Liver (tissue), 9 donors: Measurements from ENCODE around the gene FRAS1. TPM values are rescaled to one million over a fixed set of nuclear protein-coding genes. Genes with fewer than 3 reads are reported as not detected.

ENCODE experiments used
- DNase-seq: peaks from one replicate; pipeline ENCODE4 v3.0.0-alpha.2; 2017; ENCODE audit warnings: low spot score
- H3K27ac ChIP-seq, 2 donors: one replicate each; pipeline ENCODE4 v1.7.0; 2013; ENCODE audit warnings: inconsistent platforms in 2 of 2, low read length in 2 of 2, control low read depth in 1 of 2, low read depth in 1 of 2, mild to moderate bottlenecking in 1 of 2
- H3K27me3 ChIP-seq, 4 donors: one replicate each; pipeline versions ENCODE4 v1.6.1 to v1.7.0; 2013; ENCODE audit warnings: low read length in 3 of 4, inconsistent platforms in 1 of 4, mild to moderate bottlenecking in 1 of 4, moderate library complexity in 1 of 4; ENCODE audit not compliant: control insufficient read depth in 4 of 4, insufficient read depth in 4 of 4
- H3K36me3 ChIP-seq, 4 donors: one replicate each; pipeline versions ENCODE4 v1.6.1 to v1.7.0; 2013; ENCODE audit warnings: low read length in 3 of 4, mild to moderate bottlenecking in 3 of 4, low read depth in 1 of 4, moderate library complexity in 1 of 4; ENCODE audit not compliant: control insufficient read depth in 4 of 4, insufficient read depth in 3 of 4
- H3K4me1 ChIP-seq, 4 donors: one replicate each; pipeline versions ENCODE4 v1.6.1 to v1.7.0; 2013; ENCODE audit warnings: low read length in 3 of 4, mild to moderate bottlenecking in 3 of 4, moderate library complexity in 1 of 4; ENCODE audit not compliant: control insufficient read depth in 4 of 4, insufficient read depth in 4 of 4
- H3K4me3 ChIP-seq, 3 donors: one replicate each; pipeline versions ENCODE4 v1.6.1 to v1.7.0; 2013; ENCODE audit warnings: low read length in 3 of 3, control low read depth in 1 of 3, low read depth in 1 of 3, mild to moderate bottlenecking in 1 of 3
- H3K9ac ChIP-seq, 2 donors: one replicate each; pipeline ENCODE4 v1.7.0; 2013; ENCODE audit warnings: low read length in 2 of 2, mild to moderate bottlenecking in 2 of 2, moderate library complexity in 2 of 2, control low read depth in 1 of 2, low read depth in 1 of 2
- H3K9me3 ChIP-seq, 4 donors: one replicate each; pipeline versions ENCODE4 v1.6.1 to v1.7.0; 2013; ENCODE audit warnings: low read length in 3 of 4; ENCODE audit not compliant: control insufficient read depth in 4 of 4
- ATF3 ChIP-seq: IDR thresholded peaks from 2 replicates; pipeline ENCODE4 v1.6.1; 2016; ENCODE audit warnings: antibody characterized with exemption
- CTCF ChIP-seq: fragments of 150-350 bp; IDR thresholded peaks from 2 replicates; pipeline ENCODE4 v1.5.1; 2017; ENCODE audit warnings: improper control_type of control experiment, low read depth, low read length; ENCODE audit not compliant: missing input control
- EGR1 ChIP-seq, 2 donors: IDR thresholded peaks; 2 replicates each; pipeline ENCODE4 v1.6.1; 2016 to 2018; ENCODE audit warnings: antibody characterized with exemption in 2 of 2, low read depth in 2 of 2
- FOXA1 ChIP-seq: IDR thresholded peaks from 2 replicates; pipeline ENCODE4 v1.6.1; 2016; ENCODE audit warnings: antibody characterized with exemption
- FOXA2 ChIP-seq: IDR thresholded peaks from 2 replicates; pipeline ENCODE4 v1.6.1; 2016; ENCODE audit warnings: antibody characterized with exemption
- GABPA ChIP-seq, 2 donors: IDR thresholded peaks in 1 of 2; conservative IDR thresholded peaks in 1 of 2; 2 replicates each; pipeline ENCODE4 v1.6.1; 2016; ENCODE audit warnings: antibody characterized with exemption in 2 of 2, mild to moderate bottlenecking in 1 of 2, moderate library complexity in 1 of 2
- HNF4A ChIP-seq, 2 donors: conservative IDR thresholded peaks; 2 replicates each; pipeline ENCODE4 v1.6.1; 2016; ENCODE audit warnings: antibody characterized with exemption in 2 of 2, mild to moderate bottlenecking in 2 of 2
- HNF4G ChIP-seq: IDR thresholded peaks from 2 replicates; pipeline ENCODE4 v1.6.1; 2016; ENCODE audit warnings: antibody characterized with exemption
- JUND ChIP-seq, 2 donors: IDR thresholded peaks; 2 replicates each; pipeline ENCODE4 v1.6.1; 2016; ENCODE audit warnings: antibody characterized with exemption in 2 of 2
- NR2F2 ChIP-seq: IDR thresholded peaks from 2 replicates; pipeline ENCODE4 v1.6.1; 2016; ENCODE audit warnings: antibody characterized with exemption
- RAD21 ChIP-seq, 2 donors: IDR thresholded peaks; 2 replicates each; pipeline ENCODE4 v1.6.1; 2016; ENCODE audit warnings: antibody characterized with exemption in 2 of 2, mild to moderate bottlenecking in 2 of 2
- RXRA ChIP-seq, 2 donors: IDR thresholded peaks; 2 replicates each; pipeline ENCODE4 v1.6.1; 2017 to 2018; ENCODE audit warnings: antibody characterized with exemption in 2 of 2, mild to moderate bottlenecking in 1 of 2
- SP1 ChIP-seq: IDR thresholded peaks from 2 replicates; pipeline ENCODE4 v1.6.1; 2018; ENCODE audit warnings: antibody characterized with exemption, mild to moderate bottlenecking
- TAF1 ChIP-seq: conservative IDR thresholded peaks from 2 replicates; pipeline ENCODE4 v1.6.1; 2016; ENCODE audit warnings: antibody characterized with exemption, mild to moderate bottlenecking
- YY1 ChIP-seq: IDR thresholded peaks from 2 replicates; pipeline ENCODE4 v1.6.1; 2016; ENCODE audit warnings: antibody characterized with exemption, mild to moderate bottlenecking
- ZBTB33 ChIP-seq: IDR thresholded peaks from 2 replicates; pipeline ENCODE4 v1.6.1; 2016; ENCODE audit warnings: antibody characterized with exemption
- WGBS: extraction: QIAGEN DNeasy Blood & Tissue Kit; methylation state at CpG from one replicate; pipeline ENCODE4 v1.1.7; 2013; 5-methylcytosine and 5-hydroxymethylcytosine counted together
- polyA plus RNA-seq, 2 donors: library from polyadenylated mRNA; stranded (reverse) in 1 of 2; unstranded in 1 of 2; fragments of 200-250 nt in 1 of 2; fragments of >200 nt in 1 of 2; fragmentation: Nextera tagmentation in 1 of 2; extraction: Ambion mirVana in 1 of 2; gene quantifications; one replicate each; pipeline versions ENCODE4 v1.2.1 to v1.2.3, GENCODE V29; 2013 to 2015
- total RNA-seq, 2 donors: library from RNA; depleted of rRNA; stranded (reverse); fragments of >200 nt; gene quantifications; one replicate each; pipeline ENCODE4 v1.2.3, GENCODE V29; 2014
- TF ChIP-seq, protein P1 (sequence below): IDR thresholded peaks from 2 replicates; pipeline ENCODE4 v1.6.1; 2016; ENCODE audit warnings: antibody characterized with exemption, mild to moderate bottlenecking
- TF ChIP-seq, protein P2 (sequence below): IDR thresholded peaks from 2 replicates; pipeline ENCODE4 v1.6.1; 2016; ENCODE audit warnings: antibody characterized with exemption
- donor health status: healthy.
- donor health status: healthy.
- donor health status: healthy.
- donor health status: healthy.
- donor health status: healthy.

Gene FRAS1
- total and polyA plus RNA-seq, 4 donors = 0.08 to 6.0 (median 1.1) TPM

- TF ChIP-seq, protein P1, sequence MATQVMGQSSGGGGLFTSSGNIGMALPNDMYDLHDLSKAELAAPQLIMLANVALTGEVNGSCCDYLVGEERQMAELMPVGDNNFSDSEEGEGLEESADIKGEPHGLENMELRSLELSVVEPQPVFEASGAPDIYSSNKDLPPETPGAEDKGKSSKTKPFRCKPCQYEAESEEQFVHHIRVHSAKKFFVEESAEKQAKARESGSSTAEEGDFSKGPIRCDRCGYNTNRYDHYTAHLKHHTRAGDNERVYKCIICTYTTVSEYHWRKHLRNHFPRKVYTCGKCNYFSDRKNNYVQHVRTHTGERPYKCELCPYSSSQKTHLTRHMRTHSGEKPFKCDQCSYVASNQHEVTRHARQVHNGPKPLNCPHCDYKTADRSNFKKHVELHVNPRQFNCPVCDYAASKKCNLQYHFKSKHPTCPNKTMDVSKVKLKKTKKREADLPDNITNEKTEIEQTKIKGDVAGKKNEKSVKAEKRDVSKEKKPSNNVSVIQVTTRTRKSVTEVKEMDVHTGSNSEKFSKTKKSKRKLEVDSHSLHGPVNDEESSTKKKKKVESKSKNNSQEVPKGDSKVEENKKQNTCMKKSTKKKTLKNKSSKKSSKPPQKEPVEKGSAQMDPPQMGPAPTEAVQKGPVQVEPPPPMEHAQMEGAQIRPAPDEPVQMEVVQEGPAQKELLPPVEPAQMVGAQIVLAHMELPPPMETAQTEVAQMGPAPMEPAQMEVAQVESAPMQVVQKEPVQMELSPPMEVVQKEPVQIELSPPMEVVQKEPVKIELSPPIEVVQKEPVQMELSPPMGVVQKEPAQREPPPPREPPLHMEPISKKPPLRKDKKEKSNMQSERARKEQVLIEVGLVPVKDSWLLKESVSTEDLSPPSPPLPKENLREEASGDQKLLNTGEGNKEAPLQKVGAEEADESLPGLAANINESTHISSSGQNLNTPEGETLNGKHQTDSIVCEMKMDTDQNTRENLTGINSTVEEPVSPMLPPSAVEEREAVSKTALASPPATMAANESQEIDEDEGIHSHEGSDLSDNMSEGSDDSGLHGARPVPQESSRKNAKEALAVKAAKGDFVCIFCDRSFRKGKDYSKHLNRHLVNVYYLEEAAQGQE = no peak
- TF ChIP-seq RXRA (IDR thresholded peaks at IDR 0.05) = no peak
- TF ChIP-seq SP1 = no peak
Measured at GRCh38 chr4:78214078-78214477, 157.0 kb downstream of the FRAS1 start (continued).

DNA sequence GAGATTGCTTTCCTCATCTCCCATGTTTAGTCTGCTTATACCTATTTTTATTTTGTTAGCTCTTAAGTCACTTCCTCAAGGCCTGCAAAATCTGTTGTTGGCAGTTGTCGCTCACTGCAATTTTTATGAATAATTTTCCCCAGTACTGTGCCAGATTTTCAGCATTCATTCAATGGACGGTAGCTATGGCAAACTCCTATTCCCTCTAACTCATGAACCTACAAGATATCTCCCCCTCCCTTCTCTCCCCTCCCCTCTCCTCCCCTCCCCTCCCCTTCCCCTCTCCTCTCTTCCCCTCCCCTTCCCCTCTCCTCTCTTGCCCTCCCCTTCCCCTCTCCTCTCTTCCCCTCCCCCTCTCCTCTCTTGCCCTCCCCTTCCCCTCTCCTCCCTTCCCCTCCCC, 160.4 kb downstream of the FRAS1 start:
- Histone ChIP-seq H3K4me1 (no peaks in the 10 kb centered on the region), H3K27me3 (no peaks in the 10 kb centered on the region), H3K9me3 (no peaks in the 10 kb centered on the region), H3K9ac (no peak overlapping the region), H3K4me3 (no peak overlapping the region), H3K36me3 (no peaks in the 10 kb centered on the region), H3K27ac (no peak overlapping the region)
- TF ChIP-seq SP1 (no peak), ATF3 (no peak), NR2F2 (no peak), JUND (IDR thresholded peaks at IDR 0.05) (no peak), HNF4G (no peak)
- 97% methylated on average over 2 of the region's 2 CpGs for WGBS
- DNase-seq = no peak

DNA sequence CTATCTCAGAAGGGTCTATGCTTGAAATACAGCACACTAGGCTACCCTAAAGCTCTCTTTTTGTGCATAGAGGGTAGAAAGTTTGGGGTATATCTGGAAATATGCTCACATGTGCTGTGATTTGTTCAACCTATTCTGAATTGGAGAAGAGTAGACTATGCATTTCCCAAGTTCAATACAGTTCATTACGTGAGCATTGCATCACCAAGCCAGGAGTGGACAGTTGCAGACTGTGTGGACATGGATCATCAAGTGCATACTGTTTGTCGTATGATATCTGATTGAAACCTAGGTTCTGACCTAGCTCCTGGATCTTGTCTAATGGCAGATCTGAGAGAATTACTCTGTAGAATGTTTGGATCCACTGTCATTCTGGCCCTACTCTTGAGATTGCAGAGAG, 161.1 kb downstream of the FRAS1 start:
- WGBS = 48% methylated on average over 2 of the region's 2 CpGs
- no peaks in the 10 kb centered on the region for H3K9me3 ChIP-seq
- no peak for DNase-seq
- H3K9ac ChIP-seq = no peak overlapping the region
- H3K27me3 ChIP-seq = no peaks in the 10 kb centered on the region
- no peak overlapping the region for H3K4me3 ChIP-seq
- TF ChIP-seq FOXA2 (no peak), GABPA (IDR thresholded peaks at IDR 0.05 in 1 of 2, conservative IDR thresholded peaks at IDR 0.05 in 1 of 2) (no peak), EGR1 (IDR thresholded peaks at IDR 0.05; ENCODE audit: low read depth in 2 of 2) (no peak), SP1 (no peak), HNF4A (conservative IDR thresholded peaks at IDR 0.05) (no peak), JUND (IDR thresholded peaks at IDR 0.05) (no peak), TAF1 (no peak), HNF4G (no peak), NR2F2 (no peak), RXRA (IDR thresholded peaks at IDR 0.05) (no peak), CTCF (no peak), RAD21 (IDR thresholded peaks at IDR 0.05) (no peak), YY1 (no peak), FOXA1 (no peak), ZBTB33 (no peak), ATF3 (no peak)
- TF ChIP-seq, protein P1 = no peak
- TF ChIP-seq, protein P2, sequence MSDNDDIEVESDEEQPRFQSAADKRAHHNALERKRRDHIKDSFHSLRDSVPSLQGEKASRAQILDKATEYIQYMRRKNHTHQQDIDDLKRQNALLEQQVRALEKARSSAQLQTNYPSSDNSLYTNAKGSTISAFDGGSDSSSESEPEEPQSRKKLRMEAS = no peak
- H3K36me3 ChIP-seq = no peaks in the 10 kb centered on the region
- H3K4me1 ChIP-seq = no peaks in the 10 kb centered on the region
- H3K27ac ChIP-seq = no peak overlapping the region
